ENCODE results near the gene DDX1. TPM values are rescaled to one million over a fixed set of nuclear protein-coding genes. Genes with fewer than 3 reads are reported as not detected.

The DDX1 gene
- total and polyA plus RNA-seq, 2 experiments from 2014 or later: 99.9 to 102 TPM

DNA sequence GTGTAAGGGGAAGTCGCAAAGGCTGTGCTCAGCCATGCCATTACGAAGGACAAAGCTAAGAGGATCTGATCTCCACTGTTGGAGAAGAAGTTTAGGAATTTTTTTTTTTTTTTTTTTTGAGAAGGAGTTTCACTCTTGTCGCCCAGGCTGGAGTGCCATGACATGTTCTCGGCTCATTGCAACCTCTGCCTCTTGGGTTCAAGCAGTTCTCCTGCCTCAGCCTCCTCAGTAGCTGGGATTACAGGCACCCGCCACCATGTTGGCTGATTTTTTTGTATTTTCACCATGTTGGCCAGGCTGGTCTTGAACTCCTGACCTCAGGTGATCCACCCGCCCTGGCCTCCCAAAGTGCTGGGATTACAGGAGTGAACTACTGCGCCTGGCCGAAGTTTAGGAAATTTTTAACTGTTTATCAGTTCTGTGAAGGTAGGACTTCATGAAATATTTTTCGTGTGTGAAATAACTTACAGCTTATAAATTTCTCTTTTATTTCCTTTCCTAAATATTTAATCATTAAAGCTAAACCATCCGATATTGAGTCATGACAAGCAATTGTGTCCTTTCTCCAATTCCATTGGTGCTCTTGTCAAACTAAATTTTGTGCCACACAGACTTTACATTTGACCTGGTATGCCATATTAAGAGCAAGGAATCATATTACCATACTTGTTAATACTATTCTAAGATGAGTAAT, 22.2 kb downstream of the DDX1 start (continued):
- TF ChIP-seq ZNF331 (CRISPR knock-in tag; IDR thresholded peaks at IDR 0.05; ENCODE audit: low read depth): no peak
- no peak for TF ChIP-seq CREB1 (CRISPR knock-in tag; IDR thresholded peaks at IDR 0.05; ENCODE audit: low read depth)
- no peak for TF ChIP-seq POLR2AphosphoS5 (IDR thresholded peaks at IDR 0.05; ENCODE audit: low read depth)
- TF ChIP-seq EZH2phosphoT487 (IDR thresholded peaks at IDR 0.05; ENCODE audit: unreplicated experiment): no peak
- TF ChIP-seq NANOG (IDR thresholded peaks at IDR 0.05; ENCODE audit: borderline replicate concordance): no peak

DNA sequence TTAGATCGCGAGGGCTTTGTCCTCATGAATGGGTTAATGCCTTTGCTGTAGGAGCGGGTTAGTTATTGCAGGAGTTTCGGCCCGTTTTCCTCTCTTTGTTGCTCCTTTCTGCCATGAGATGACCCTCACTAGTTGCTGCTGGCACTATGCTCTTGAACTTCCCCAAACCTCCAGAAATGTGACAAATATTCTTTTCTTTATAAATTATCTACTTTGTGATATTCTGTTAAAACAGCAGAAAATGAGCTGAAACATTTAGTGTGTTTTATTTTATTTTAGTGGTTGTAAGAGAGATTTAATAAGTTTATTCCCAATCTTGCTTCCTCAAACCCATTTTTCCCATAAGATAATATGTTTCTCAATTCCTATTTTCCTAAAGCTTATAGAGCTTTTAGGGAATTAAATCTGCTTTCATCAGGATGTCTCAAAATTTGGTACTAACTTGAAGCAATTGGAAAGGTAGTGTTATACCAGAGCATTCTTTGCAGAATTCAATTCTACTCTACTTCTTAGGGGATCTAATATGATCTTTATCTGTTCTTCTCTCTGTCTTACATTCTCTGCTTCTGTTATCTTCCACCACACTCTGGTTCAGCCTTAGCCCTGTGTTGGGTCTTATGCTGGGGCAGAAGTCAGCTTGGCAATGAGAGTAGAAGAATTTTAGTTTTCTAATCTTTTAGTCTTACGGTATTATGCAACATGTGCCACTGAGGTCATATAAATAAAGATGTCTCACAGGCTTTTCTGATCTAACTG, 23.1 kb downstream of the DDX1 start:
- Histone ChIP-seq H3K9me2 (ENCODE audit: insufficient read depth) (no peaks in the 10 kb centered on the region), H3K4me1 (ENCODE audit: insufficient read depth) (no peaks in the 10 kb centered on the region), H3K27me3 (ENCODE audit: insufficient read depth) (no peaks in the 10 kb centered on the region), H2AFZ (no peak overlapping the region), H3K4me3 (no peak overlapping the region), H3K4me2 (no peak overlapping the region), H4K20me1 (replicated peaks; ENCODE audit: insufficient read depth) (no peaks in the 10 kb centered on the region; the same call in 1 of the 2 replicates), H3K79me2 (replicated peaks; ENCODE audit: insufficient read depth) (0 out of 2 replicates have a peak, but pooled peaks cover 4% of the 10 kb centered on the region), H3F3A (replicated peaks; ENCODE audit: low read depth) (no peaks in the 10 kb centered on the region), H3K36me3 (ENCODE audit: insufficient read depth) (peaks cover 24% of the 10 kb centered on the region; the same call in 1 of the 2 replicates), H3K27ac (ENCODE audit: low read depth) (no peak overlapping the region)
- no peak overlapping the region for H3K27ac Mint-ChIP-seq
- ATAC-seq: no peak
- H3K4me3 Mint-ChIP-seq: no peak overlapping the region
- no peaks in the 10 kb centered on the region for H3K27me3 Mint-ChIP-seq (ENCODE audit: insufficient read depth, low read depth, poor library complexity)
- DNase-seq (ENCODE audit: low spot score): no peak
- peaks cover 49% of the 10 kb centered on the region for H3K36me3 Mint-ChIP-seq (ENCODE audit: low read depth)
- peaks cover 11% of the 10 kb centered on the region; the same call in 2 of the 3 replicates for H3K9me3 Mint-ChIP-seq
- H3K4me1 Mint-ChIP-seq: no peaks in the 10 kb centered on the region
- no peak for TF ChIP-seq CREB1 (CRISPR knock-in tag; IDR thresholded peaks at IDR 0.05; ENCODE audit: low read depth)
- TF ChIP-seq, protein P1, sequence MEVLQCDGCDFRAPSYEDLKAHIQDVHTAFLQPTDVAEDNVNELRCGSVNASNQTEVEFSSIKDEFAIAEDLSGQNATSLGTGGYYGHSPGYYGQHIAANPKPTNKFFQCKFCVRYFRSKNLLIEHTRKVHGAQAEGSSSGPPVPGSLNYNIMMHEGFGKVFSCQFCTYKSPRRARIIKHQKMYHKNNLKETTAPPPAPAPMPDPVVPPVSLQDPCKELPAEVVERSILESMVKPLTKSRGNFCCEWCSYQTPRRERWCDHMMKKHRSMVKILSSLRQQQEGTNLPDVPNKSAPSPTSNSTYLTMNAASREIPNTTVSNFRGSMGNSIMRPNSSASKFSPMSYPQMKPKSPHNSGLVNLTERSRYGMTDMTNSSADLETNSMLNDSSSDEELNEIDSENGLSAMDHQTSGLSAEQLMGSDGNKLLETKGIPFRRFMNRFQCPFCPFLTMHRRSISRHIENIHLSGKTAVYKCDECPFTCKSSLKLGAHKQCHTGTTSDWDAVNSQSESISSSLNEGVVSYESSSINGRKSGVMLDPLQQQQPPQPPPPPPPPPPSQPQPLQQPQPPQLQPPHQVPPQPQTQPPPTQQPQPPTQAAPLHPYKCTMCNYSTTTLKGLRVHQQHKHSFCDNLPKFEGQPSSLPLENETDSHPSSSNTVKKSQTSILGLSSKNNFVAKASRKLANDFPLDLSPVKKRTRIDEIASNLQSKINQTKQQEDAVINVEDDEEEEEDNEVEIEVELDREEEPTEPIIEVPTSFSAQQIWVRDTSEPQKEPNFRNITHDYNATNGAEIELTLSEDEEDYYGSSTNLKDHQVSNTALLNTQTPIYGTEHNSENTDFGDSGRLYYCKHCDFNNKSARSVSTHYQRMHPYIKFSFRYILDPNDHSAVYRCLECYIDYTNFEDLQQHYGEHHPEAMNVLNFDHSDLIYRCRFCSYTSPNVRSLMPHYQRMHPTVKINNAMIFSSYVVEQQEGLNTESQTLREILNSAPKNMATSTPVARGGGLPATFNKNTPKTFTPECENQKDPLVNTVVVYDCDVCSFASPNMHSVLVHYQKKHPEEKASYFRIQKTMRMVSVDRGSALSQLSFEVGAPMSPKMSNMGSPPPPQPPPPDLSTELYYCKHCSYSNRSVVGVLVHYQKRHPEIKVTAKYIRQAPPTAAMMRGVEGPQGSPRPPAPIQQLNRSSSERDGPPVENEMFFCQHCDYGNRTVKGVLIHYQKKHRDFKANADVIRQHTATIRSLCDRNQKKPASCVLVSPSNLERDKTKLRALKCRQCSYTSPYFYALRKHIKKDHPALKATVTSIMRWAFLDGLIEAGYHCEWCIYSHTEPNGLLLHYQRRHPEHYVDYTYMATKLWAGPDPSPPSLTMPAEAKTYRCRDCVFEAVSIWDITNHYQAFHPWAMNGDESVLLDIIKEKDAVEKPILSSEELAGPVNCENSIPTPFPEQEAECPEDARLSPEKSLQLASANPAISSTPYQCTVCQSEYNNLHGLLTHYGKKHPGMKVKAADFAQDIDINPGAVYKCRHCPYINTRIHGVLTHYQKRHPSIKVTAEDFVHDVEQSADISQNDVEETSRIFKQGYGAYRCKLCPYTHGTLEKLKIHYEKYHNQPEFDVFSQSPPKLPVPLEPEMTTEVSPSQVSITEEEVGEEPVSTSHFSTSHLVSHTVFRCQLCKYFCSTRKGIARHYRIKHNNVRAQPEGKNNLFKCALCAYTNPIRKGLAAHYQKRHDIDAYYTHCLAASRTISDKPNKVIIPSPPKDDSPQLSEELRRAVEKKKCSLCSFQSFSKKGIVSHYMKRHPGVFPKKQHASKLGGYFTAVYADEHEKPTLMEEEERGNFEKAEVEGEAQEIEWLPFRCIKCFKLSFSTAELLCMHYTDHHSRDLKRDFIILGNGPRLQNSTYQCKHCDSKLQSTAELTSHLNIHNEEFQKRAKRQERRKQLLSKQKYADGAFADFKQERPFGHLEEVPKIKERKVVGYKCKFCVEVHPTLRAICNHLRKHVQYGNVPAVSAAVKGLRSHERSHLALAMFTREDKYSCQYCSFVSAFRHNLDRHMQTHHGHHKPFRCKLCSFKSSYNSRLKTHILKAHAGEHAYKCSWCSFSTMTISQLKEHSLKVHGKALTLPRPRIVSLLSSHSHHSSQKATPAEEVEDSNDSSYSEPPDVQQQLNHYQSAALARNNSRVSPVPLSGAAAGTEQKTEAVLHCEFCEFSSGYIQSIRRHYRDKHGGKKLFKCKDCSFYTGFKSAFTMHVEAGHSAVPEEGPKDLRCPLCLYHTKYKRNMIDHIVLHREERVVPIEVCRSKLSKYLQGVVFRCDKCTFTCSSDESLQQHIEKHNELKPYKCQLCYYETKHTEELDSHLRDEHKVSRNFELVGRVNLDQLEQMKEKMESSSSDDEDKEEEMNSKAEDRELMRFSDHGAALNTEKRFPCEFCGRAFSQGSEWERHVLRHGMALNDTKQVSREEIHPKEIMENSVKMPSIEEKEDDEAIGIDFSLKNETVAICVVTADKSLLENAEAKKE (CRISPR knock-in tag; IDR thresholded peaks at IDR 0.05): no peak
- TF ChIP-seq ZNF331 (CRISPR knock-in tag; IDR thresholded peaks at IDR 0.05; ENCODE audit: low read depth): no peak
- TF ChIP-seq EZH2phosphoT487 (IDR thresholded peaks at IDR 0.05; ENCODE audit: unreplicated experiment): no peak
- TF ChIP-seq STAT1 (IDR thresholded peaks at IDR 0.05; ENCODE audit: unreplicated experiment): no peak
- TF ChIP-seq, protein P2, sequence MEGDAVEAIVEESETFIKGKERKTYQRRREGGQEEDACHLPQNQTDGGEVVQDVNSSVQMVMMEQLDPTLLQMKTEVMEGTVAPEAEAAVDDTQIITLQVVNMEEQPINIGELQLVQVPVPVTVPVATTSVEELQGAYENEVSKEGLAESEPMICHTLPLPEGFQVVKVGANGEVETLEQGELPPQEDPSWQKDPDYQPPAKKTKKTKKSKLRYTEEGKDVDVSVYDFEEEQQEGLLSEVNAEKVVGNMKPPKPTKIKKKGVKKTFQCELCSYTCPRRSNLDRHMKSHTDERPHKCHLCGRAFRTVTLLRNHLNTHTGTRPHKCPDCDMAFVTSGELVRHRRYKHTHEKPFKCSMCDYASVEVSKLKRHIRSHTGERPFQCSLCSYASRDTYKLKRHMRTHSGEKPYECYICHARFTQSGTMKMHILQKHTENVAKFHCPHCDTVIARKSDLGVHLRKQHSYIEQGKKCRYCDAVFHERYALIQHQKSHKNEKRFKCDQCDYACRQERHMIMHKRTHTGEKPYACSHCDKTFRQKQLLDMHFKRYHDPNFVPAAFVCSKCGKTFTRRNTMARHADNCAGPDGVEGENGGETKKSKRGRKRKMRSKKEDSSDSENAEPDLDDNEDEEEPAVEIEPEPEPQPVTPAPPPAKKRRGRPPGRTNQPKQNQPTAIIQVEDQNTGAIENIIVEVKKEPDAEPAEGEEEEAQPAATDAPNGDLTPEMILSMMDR (conservative IDR thresholded peaks at IDR 0.05; ENCODE audit: low read depth in 2 of 2): no peak
- TF ChIP-seq POLR2AphosphoS5 (IDR thresholded peaks at IDR 0.05; ENCODE audit: low read depth): no peak
- no peak for TF ChIP-seq NANOG (IDR thresholded peaks at IDR 0.05; ENCODE audit: borderline replicate concordance)
- TF ChIP-seq, protein P3, sequence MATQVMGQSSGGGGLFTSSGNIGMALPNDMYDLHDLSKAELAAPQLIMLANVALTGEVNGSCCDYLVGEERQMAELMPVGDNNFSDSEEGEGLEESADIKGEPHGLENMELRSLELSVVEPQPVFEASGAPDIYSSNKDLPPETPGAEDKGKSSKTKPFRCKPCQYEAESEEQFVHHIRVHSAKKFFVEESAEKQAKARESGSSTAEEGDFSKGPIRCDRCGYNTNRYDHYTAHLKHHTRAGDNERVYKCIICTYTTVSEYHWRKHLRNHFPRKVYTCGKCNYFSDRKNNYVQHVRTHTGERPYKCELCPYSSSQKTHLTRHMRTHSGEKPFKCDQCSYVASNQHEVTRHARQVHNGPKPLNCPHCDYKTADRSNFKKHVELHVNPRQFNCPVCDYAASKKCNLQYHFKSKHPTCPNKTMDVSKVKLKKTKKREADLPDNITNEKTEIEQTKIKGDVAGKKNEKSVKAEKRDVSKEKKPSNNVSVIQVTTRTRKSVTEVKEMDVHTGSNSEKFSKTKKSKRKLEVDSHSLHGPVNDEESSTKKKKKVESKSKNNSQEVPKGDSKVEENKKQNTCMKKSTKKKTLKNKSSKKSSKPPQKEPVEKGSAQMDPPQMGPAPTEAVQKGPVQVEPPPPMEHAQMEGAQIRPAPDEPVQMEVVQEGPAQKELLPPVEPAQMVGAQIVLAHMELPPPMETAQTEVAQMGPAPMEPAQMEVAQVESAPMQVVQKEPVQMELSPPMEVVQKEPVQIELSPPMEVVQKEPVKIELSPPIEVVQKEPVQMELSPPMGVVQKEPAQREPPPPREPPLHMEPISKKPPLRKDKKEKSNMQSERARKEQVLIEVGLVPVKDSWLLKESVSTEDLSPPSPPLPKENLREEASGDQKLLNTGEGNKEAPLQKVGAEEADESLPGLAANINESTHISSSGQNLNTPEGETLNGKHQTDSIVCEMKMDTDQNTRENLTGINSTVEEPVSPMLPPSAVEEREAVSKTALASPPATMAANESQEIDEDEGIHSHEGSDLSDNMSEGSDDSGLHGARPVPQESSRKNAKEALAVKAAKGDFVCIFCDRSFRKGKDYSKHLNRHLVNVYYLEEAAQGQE (IDR thresholded peaks at IDR 0.05; ENCODE audit: unreplicated experiment): no peak
- no peak for TF ChIP-seq ZNF114 (CRISPR knock-in tag; IDR thresholded peaks at IDR 0.05)
- TF ChIP-seq JUNB (IDR thresholded peaks at IDR 0.05; ENCODE audit: unreplicated experiment): no peak

Measured in GM23338 (cell line).